ENCODE data around the gene PPT2. TPM values are rescaled to one million over a fixed set of nuclear protein-coding genes. Genes with fewer than 3 reads are reported as not detected.

The PPT2 gene
- total and polyA plus RNA-seq, 2 of the 13 experiments (the other 11 are each of a cell fraction or from before 2014, with no cell fraction given): 39.2 to 61.8 TPM

GRCh38 chr6:32149932-32150870, 3.7 kb upstream of the PPT2 start:
- Histone ChIP-seq H3K4me1 (ENCODE audit: insufficient read depth, low read length) (peaks cover 26% of the 10 kb centered on the region), H3K9ac (ENCODE audit: insufficient read depth, low read depth, low read length) (no peak overlapping the region), H2AFZ (ENCODE audit: low read length) (no peak overlapping the region), H3K36me3 (replicated peaks in 1 of 2; ENCODE audit: control insufficient read depth in 1 of 2, insufficient read depth in 2 of 2, low read length in 2 of 2) (no peaks in the 10 kb centered on the region), H3K4me3 (replicated peaks in 1 of 3; ENCODE audit: insufficient read depth in 1 of 3, low read depth in 2 of 3, low read length in 3 of 3) (no peak overlapping the region), H3K79me2 (ENCODE audit: insufficient read depth, low read length) (peaks cover 10% of the 10 kb centered on the region), H3K27ac (ENCODE audit: extremely low read length, insufficient read depth, low read length) (no peak overlapping the region), H4K20me1 (ENCODE audit: insufficient read depth, low read length) (no peaks in the 10 kb centered on the region), H3K27me3 (ENCODE audit: control insufficient read depth in 1 of 2, insufficient read depth in 2 of 2, low read length in 2 of 2) (peaks cover 0 to 5% of the 10 kb centered on the region in 2 experiments; a peak in 2 of 5 replicates), H3K9me3 (ENCODE audit: low read length) (no peaks in the 10 kb centered on the region), H3K4me2 (ENCODE audit: low read depth, low read length) (no peak overlapping the region)
- TF ChIP-seq ZNF362 (CRISPR knock-in tag; IDR thresholded peaks at IDR 0.05; ENCODE audit: borderline replicate concordance) (no peak), KDM6A (CRISPR knock-in tag; IDR thresholded peaks at IDR 0.05; ENCODE audit: low read depth) (no peak), ZNF775 (CRISPR knock-in tag; IDR thresholded peaks at IDR 0.05; ENCODE audit: borderline replicate concordance) (no peak), CBFB (CRISPR knock-in tag; IDR thresholded peaks at IDR 0.05) (no peak), ZNF607 (CRISPR knock-in tag; IDR thresholded peaks at IDR 0.05; ENCODE audit: borderline replicate concordance) (no peak), SIX4 (CRISPR knock-in tag; IDR thresholded peaks at IDR 0.05) (no peak), RORA (CRISPR knock-in tag; IDR thresholded peaks at IDR 0.05) (no peak), ZNF124 (CRISPR knock-in tag; IDR thresholded peaks at IDR 0.05) (no peak), ONECUT2 (CRISPR knock-in tag; IDR thresholded peaks at IDR 0.05) (no peak), ZNF24 (IDR thresholded peaks at IDR 0.05) (no peak), SMARCE1 (IDR thresholded peaks at IDR 0.05; ENCODE audit: borderline replicate concordance) (no peak), HNF1B (CRISPR knock-in tag; IDR thresholded peaks at IDR 0.05) (no peak), IKZF5 (CRISPR knock-in tag; IDR thresholded peaks at IDR 0.05) (no peak), ARID3A (IDR thresholded peaks at IDR 0.05; ENCODE audit: low read depth, low read length) (no peak)
- in situ Hi-C loops (cut with HindIII; ENCODE audit: extremely low pct_ligation_motif_present, low pct_unique_long_range_greater_than_20kb) (loop anchor here (5.0 kb wide), 1 partner anchor 33 kb away; no protein-coding TSS in a partner anchor), intact Hi-C loops (cut with micrococcal nuclease; ENCODE audit: unreplicated experiment) (no loop called here)
- 87% methylated on average over 55 of the region's 55 CpGs for WGBS (ENCODE audit: low lambda C conversion rate)
- ChIA-PET POLR2A (no interaction called here), CTCF (ENCODE audit: low intra/inter-chr PET ratio, low total read pairs) (no interaction called here)
- BruUV-seq (replicated peaks): no TSS peak
- no peak for FAIRE-seq
- DNase-seq (ENCODE audit: low spot score): no peak
- ATAC-seq: no peak
